SIG-M5 treated with dmso at 0.1 percent for 504 hours (cell line): ENCODE measurements around the gene MAP3K7CL.

Source experiments
- DNase-seq: peaks from one replicate; lab custom pipeline; 2025; ENCODE audit not compliant: unreplicated experiment; lab: John Stamatoyannopoulos, UW

MAP3K7CL gene

GRCh38 chr21:29130270-29130969, at the start of gene MAP3K7CL:
Gene MAP3K7CL (plus strand): TSS chr21:29130644. CDS start chr21:29133345, 2,701 bp downstream.
- DNase-seq: no peak

GRCh38 chr21:29082046-29082815, 48.2 kb upstream of the MAP3K7CL start:
- DNase-seq: no peak

- no peak for DNase-seq
These were observed 47.1 kb upstream of the MAP3K7CL start for GRCh38 chr21:29083306-29083705.

- no peak for DNase-seq
These were observed 46.1 kb upstream of the MAP3K7CL start for GRCh38 chr21:29084372-29084771.

- DNase-seq: no peak
These were observed 45.2 kb upstream of the MAP3K7CL start for GRCh38 chr21:29085106-29085752.

- no peak for DNase-seq
These were observed 39.4 kb upstream of the MAP3K7CL start for GRCh38 chr21:29091033-29091432.

GRCh38 chr21:29092102-29092959, 38.1 kb upstream of the MAP3K7CL start:
- no peak for DNase-seq

- DNase-seq: no peak
These were observed 34.0 kb upstream of the MAP3K7CL start for GRCh38 chr21:29096218-29097015.

- peak; percentile 73 for DNase-seq
These were observed 32.3 kb upstream of the MAP3K7CL start for GRCh38 chr21:29098156-29098555.

GRCh38 chr21:29102791-29103257, 27.6 kb upstream of the MAP3K7CL start:
- DNase-seq: no peak

- no peak for DNase-seq
These were observed 26.2 kb upstream of the MAP3K7CL start for GRCh38 chr21:29104239-29104708.

- no peak for DNase-seq
These were observed 25.2 kb upstream of the MAP3K7CL start for GRCh38 chr21:29105218-29105617.

GRCh38 chr21:29114765-29115500, 15.5 kb upstream of the MAP3K7CL start:
- DNase-seq: no peak

- no peak for DNase-seq
These were observed 14.5 kb upstream of the MAP3K7CL start for GRCh38 chr21:29115899-29116298.

GRCh38 chr21:29117372-29117955, 13.0 kb upstream of the MAP3K7CL start:
- DNase-seq: no peak

- no peak for DNase-seq
These were observed 8.7 kb upstream of the MAP3K7CL start for GRCh38 chr21:29121759-29122158.

GRCh38 chr21:29124645-29125044, 5.8 kb upstream of the MAP3K7CL start:
- no peak for DNase-seq

GRCh38 chr21:29125191-29125590, 5.3 kb upstream of the MAP3K7CL start:
- DNase-seq: no peak

GRCh38 chr21:29125979-29126378, 4.5 kb upstream of the MAP3K7CL start:
- no peak for DNase-seq
